ENCODE results near the gene RNF213. TPM values are rescaled to one million over a fixed set of nuclear protein-coding genes. Genes with fewer than 3 reads are reported as not detected.

Gene RNF213
- total RNA-seq, 1 experiment from 2014 or later: 44.5 TPM

DNA sequence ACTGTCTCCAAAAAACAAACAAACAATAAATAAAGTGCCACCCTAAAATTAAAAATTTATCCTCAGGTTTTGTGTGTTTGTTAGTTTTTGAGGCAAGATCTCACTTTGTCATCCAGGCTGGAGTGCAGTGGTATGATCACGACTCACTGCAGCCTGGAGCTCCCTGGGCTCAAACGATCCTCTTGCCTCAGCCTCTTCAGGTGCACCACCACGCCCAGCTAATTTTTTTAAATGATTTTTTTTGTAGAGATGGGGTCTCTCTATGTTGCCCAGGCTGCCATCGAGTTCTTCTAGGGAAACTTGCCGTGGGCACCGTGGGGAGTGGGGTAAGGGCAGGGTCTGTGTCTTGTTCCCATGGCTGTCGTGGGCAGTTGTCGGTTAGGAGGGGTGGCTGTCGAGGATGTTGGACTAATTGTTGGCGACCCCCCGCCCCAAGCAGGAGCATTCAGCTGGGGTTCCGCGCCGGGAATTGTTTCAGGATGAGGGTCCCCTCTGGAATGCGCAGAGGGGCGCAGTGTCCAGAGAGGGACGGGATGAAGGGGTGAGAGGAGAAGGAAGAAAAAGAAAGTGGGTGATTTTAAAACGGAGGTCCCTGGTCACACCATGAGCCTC, 1.1 kb upstream of the RNF213 start:
- Histone ChIP-seq H2AFZ (ENCODE audit: low read depth, low read length, poor library complexity, severe bottlenecking) (no peak overlapping the region), H3K4me2 (ENCODE audit: low read length) (peak overlapping the region; percentile 86), H3K9me3 (ENCODE audit: control insufficient read depth in 1 of 2, insufficient read depth in 1 of 2, low read depth in 1 of 2, low read length in 2 of 2) (no peaks in the 10 kb centered on the region), H3K79me2 (ENCODE audit: insufficient read depth, low read length) (no peaks in the 10 kb centered on the region), H3K36me3 (ENCODE audit: control insufficient read depth in 1 of 2, insufficient read depth in 2 of 2, low read length in 2 of 2) (no peaks in the 10 kb centered on the region), H3K4me3 (replicated peaks in 1 of 2; ENCODE audit: low read depth in 1 of 2, low read length in 2 of 2) (peak overlapping the region; percentile 41 to 57), H3K9me2 (ENCODE audit: insufficient read depth) (no peaks in the 10 kb centered on the region), H3K27ac (ENCODE audit: low read depth, low read length) (peak overlapping the region; percentile 84), H3K4me1 (ENCODE audit: control insufficient read depth in 1 of 2, insufficient read depth in 2 of 2, low read length in 2 of 2) (peaks cover 38 to 65% of the 10 kb centered on the region in 2 experiments), H3K9ac (ENCODE audit: low read length) (peak overlapping the region; percentile 67), H3K27me3 (ENCODE audit: insufficient read depth, low read length) (no peaks in the 10 kb centered on the region), H4K20me1 (ENCODE audit: insufficient read depth) (no peaks in the 10 kb centered on the region)
- BruUV-seq (replicated peaks): no TSS peak
- ChIA-PET CTCF (no interaction called here), RAD21 (ENCODE audit: low non-redundant PET in 1 of 2, low total read pairs in 2 of 2, uncharacterized antibody in 2 of 2, unreplicated experiment in 2 of 2) (no interaction called here), POLR2A (no interaction called here)
- no peak for DNase-seq (ENCODE audit: low read depth, low spot score)
- TF ChIP-seq, protein P1, sequence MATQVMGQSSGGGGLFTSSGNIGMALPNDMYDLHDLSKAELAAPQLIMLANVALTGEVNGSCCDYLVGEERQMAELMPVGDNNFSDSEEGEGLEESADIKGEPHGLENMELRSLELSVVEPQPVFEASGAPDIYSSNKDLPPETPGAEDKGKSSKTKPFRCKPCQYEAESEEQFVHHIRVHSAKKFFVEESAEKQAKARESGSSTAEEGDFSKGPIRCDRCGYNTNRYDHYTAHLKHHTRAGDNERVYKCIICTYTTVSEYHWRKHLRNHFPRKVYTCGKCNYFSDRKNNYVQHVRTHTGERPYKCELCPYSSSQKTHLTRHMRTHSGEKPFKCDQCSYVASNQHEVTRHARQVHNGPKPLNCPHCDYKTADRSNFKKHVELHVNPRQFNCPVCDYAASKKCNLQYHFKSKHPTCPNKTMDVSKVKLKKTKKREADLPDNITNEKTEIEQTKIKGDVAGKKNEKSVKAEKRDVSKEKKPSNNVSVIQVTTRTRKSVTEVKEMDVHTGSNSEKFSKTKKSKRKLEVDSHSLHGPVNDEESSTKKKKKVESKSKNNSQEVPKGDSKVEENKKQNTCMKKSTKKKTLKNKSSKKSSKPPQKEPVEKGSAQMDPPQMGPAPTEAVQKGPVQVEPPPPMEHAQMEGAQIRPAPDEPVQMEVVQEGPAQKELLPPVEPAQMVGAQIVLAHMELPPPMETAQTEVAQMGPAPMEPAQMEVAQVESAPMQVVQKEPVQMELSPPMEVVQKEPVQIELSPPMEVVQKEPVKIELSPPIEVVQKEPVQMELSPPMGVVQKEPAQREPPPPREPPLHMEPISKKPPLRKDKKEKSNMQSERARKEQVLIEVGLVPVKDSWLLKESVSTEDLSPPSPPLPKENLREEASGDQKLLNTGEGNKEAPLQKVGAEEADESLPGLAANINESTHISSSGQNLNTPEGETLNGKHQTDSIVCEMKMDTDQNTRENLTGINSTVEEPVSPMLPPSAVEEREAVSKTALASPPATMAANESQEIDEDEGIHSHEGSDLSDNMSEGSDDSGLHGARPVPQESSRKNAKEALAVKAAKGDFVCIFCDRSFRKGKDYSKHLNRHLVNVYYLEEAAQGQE (IDR thresholded peaks at IDR 0.05; ENCODE audit: low read depth): no peak
- no peak for TF ChIP-seq SP1 (IDR thresholded peaks at IDR 0.05; ENCODE audit: low read depth)
- no peak for TF ChIP-seq CEBPB (IDR thresholded peaks at IDR 0.05; ENCODE audit: low read depth)
- TF ChIP-seq SIN3A (IDR thresholded peaks at IDR 0.05; ENCODE audit: low read depth): no peak
- TF ChIP-seq EGR1 (IDR thresholded peaks at IDR 0.05; ENCODE audit: low read depth): no peak
- no peak for TF ChIP-seq YY1 (IDR thresholded peaks at IDR 0.05; ENCODE audit: extremely low read depth, insufficient replicate concordance, low read depth, low read length)
- TF ChIP-seq ZNF274 (IDR thresholded peaks at IDR 0.05; ENCODE audit: low read depth, low read length): no peak
- TF ChIP-seq, protein P2, sequence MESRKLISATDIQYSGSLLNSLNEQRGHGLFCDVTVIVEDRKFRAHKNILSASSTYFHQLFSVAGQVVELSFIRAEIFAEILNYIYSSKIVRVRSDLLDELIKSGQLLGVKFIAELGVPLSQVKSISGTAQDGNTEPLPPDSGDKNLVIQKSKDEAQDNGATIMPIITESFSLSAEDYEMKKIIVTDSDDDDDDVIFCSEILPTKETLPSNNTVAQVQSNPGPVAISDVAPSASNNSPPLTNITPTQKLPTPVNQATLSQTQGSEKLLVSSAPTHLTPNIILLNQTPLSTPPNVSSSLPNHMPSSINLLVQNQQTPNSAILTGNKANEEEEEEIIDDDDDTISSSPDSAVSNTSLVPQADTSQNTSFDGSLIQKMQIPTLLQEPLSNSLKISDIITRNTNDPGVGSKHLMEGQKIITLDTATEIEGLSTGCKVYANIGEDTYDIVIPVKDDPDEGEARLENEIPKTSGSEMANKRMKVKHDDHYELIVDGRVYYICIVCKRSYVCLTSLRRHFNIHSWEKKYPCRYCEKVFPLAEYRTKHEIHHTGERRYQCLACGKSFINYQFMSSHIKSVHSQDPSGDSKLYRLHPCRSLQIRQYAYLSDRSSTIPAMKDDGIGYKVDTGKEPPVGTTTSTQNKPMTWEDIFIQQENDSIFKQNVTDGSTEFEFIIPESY (IDR thresholded peaks at IDR 0.05; ENCODE audit: extremely low read depth, insufficient replicate concordance, low read length): no peak
- TF ChIP-seq, protein P3, sequence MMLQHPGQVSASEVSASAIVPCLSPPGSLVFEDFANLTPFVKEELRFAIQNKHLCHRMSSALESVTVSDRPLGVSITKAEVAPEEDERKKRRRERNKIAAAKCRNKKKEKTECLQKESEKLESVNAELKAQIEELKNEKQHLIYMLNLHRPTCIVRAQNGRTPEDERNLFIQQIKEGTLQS (IDR thresholded peaks at IDR 0.05): no peak
- no peak for TF ChIP-seq CBX3 (IDR thresholded peaks at IDR 0.05; ENCODE audit: low read depth)
- no peak for TF ChIP-seq TCF7L2 (IDR thresholded peaks at IDR 0.05; ENCODE audit: borderline replicate concordance, extremely low read depth, insufficient read depth, insufficient read length)
- no peak for TF ChIP-seq ZFX (IDR thresholded peaks at IDR 0.05)
- TF ChIP-seq RAD21 (IDR thresholded peaks at IDR 0.05; ENCODE audit: low read depth): no peak
- no peak for TF ChIP-seq POLR2A (IDR thresholded peaks at IDR 0.05; ENCODE audit: borderline replicate concordance, extremely low read depth, insufficient read depth, insufficient read length)
- no peak for TF ChIP-seq ELF1 (IDR thresholded peaks at IDR 0.05; ENCODE audit: borderline replicate concordance, low read depth)
- TF ChIP-seq EZH2 (IDR thresholded peaks at IDR 0.05): no peak
- TF ChIP-seq JUND (IDR thresholded peaks at IDR 0.05): no peak
- TF ChIP-seq, protein P4, sequence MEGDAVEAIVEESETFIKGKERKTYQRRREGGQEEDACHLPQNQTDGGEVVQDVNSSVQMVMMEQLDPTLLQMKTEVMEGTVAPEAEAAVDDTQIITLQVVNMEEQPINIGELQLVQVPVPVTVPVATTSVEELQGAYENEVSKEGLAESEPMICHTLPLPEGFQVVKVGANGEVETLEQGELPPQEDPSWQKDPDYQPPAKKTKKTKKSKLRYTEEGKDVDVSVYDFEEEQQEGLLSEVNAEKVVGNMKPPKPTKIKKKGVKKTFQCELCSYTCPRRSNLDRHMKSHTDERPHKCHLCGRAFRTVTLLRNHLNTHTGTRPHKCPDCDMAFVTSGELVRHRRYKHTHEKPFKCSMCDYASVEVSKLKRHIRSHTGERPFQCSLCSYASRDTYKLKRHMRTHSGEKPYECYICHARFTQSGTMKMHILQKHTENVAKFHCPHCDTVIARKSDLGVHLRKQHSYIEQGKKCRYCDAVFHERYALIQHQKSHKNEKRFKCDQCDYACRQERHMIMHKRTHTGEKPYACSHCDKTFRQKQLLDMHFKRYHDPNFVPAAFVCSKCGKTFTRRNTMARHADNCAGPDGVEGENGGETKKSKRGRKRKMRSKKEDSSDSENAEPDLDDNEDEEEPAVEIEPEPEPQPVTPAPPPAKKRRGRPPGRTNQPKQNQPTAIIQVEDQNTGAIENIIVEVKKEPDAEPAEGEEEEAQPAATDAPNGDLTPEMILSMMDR (IDR thresholded peaks at IDR 0.05 in 2 of 3, conservative IDR thresholded peaks at IDR 0.05 in 1 of 3; ENCODE audit: borderline replicate concordance in 1 of 3, insufficient read depth in 1 of 3, low read depth in 2 of 3, low read length in 2 of 3): no peak
- TF ChIP-seq EZH2phosphoT487 (IDR thresholded peaks at IDR 0.05; ENCODE audit: borderline replicate concordance): no peak
- intact Hi-C loops (cut with micrococcal nuclease): no loop called here
- no peak for ATAC-seq
